HL-60 (cell line): ENCODE data around the gene NPM1.

Source experiments
- GABPA ChIP-seq: IDR thresholded peaks from 2 replicates; pipeline ENCODE4 v1.6.1; 2012; ENCODE audit warnings: low read depth
- POLR2AphosphoS5 ChIP-seq: IDR thresholded peaks from 2 replicates; pipeline ENCODE4 v1.6.1; 2012; ENCODE audit warnings: low read depth
- SPI1 ChIP-seq: IDR thresholded peaks from 2 replicates; pipeline ENCODE4 v1.6.1; 2012; ENCODE audit warnings: low read depth, mild to moderate bottlenecking, borderline replicate concordance
- TF ChIP-seq, protein P1 (sequence below): IDR thresholded peaks from one replicate; pipeline ENCODE4 v1.5.1; 2011; ENCODE audit warnings: low read length, control low read depth, inconsistent platforms; ENCODE audit not compliant: insufficient read depth
- TF ChIP-seq, protein P2 (sequence below): IDR thresholded peaks from 2 replicates; pipeline ENCODE4 v1.6.1; 2012; ENCODE audit warnings: low read depth; ENCODE audit not compliant: insufficient replicate concordance

DNA sequence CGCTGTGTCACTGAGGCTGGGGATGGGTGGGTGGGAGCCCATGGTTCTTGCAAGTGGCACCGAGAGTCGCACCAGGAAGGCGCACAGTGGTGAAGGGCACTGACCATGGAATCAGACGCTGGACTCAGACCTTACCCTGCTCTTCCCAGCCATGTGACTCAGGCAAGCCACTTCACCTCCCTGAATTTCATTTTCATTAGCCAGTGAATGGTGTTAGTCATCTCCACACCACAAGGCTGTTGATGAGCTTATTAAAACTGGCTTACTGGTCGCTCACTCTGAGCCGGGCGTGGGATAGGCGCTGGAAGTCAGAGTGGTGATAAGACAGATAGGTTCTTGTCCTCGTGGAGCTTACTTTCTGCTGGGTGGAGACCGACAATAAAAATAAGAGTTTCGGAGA is 56.9 kb downstream of the NPM1 start:
- TF ChIP-seq, protein P1, sequence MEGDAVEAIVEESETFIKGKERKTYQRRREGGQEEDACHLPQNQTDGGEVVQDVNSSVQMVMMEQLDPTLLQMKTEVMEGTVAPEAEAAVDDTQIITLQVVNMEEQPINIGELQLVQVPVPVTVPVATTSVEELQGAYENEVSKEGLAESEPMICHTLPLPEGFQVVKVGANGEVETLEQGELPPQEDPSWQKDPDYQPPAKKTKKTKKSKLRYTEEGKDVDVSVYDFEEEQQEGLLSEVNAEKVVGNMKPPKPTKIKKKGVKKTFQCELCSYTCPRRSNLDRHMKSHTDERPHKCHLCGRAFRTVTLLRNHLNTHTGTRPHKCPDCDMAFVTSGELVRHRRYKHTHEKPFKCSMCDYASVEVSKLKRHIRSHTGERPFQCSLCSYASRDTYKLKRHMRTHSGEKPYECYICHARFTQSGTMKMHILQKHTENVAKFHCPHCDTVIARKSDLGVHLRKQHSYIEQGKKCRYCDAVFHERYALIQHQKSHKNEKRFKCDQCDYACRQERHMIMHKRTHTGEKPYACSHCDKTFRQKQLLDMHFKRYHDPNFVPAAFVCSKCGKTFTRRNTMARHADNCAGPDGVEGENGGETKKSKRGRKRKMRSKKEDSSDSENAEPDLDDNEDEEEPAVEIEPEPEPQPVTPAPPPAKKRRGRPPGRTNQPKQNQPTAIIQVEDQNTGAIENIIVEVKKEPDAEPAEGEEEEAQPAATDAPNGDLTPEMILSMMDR = no peak
- TF ChIP-seq, protein P2, sequence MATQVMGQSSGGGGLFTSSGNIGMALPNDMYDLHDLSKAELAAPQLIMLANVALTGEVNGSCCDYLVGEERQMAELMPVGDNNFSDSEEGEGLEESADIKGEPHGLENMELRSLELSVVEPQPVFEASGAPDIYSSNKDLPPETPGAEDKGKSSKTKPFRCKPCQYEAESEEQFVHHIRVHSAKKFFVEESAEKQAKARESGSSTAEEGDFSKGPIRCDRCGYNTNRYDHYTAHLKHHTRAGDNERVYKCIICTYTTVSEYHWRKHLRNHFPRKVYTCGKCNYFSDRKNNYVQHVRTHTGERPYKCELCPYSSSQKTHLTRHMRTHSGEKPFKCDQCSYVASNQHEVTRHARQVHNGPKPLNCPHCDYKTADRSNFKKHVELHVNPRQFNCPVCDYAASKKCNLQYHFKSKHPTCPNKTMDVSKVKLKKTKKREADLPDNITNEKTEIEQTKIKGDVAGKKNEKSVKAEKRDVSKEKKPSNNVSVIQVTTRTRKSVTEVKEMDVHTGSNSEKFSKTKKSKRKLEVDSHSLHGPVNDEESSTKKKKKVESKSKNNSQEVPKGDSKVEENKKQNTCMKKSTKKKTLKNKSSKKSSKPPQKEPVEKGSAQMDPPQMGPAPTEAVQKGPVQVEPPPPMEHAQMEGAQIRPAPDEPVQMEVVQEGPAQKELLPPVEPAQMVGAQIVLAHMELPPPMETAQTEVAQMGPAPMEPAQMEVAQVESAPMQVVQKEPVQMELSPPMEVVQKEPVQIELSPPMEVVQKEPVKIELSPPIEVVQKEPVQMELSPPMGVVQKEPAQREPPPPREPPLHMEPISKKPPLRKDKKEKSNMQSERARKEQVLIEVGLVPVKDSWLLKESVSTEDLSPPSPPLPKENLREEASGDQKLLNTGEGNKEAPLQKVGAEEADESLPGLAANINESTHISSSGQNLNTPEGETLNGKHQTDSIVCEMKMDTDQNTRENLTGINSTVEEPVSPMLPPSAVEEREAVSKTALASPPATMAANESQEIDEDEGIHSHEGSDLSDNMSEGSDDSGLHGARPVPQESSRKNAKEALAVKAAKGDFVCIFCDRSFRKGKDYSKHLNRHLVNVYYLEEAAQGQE = no peak
- TF ChIP-seq POLR2AphosphoS5 (no peak), GABPA (no peak), SPI1 (no peak)
